Neural progenitor cell (in vitro differentiated cells): ENCODE data around the gene LRP1B. TPM values are rescaled to one million over a fixed set of nuclear protein-coding genes. Genes with fewer than 3 reads are reported as not detected.
"Not testable (repeated sequence)": the region's sequence is repeated elsewhere in the genome, so short reads cannot be mapped to it uniquely, and the experiment has no call there.

Source experiments
- DNase-seq: peaks from one replicate; pipeline ENCODE4 v3.0.0-alpha.2; 2016; ENCODE audit warnings: low spot score
- H2AFZ ChIP-seq: fragments of 200-600 bp; sonication (generic); replicated peaks from 2 replicates; pipeline ENCODE4 v1.6.1; 2016; ENCODE audit warnings: antibody characterized with exemption
- H3F3A ChIP-seq: fragments of 200-600 bp; sonication (generic); 2 replicates; pipeline ENCODE4 v1.6.1; 2016; ENCODE audit warnings: antibody characterized with exemption, low read depth
- H3K27ac ChIP-seq: fragments of 200-600 bp; sonication (generic); 2 replicates; pipeline ENCODE4 v1.5.1; 2016; ENCODE audit warnings: mild to moderate bottlenecking
- H3K27me3 ChIP-seq: fragments of 200-600 bp; sonication (generic); 2 replicates; pipeline ENCODE4 v1.6.1; 2016; ENCODE audit warnings: mild to moderate bottlenecking, moderate library complexity
- H3K36me3 ChIP-seq: fragments of 200-600 bp; sonication (generic); 2 replicates; pipeline ENCODE4 v1.5.1; 2016
- H3K4me1 ChIP-seq: fragments of 200-600 bp; sonication (generic); 2 replicates; pipeline ENCODE4 v1.6.1; 2016; ENCODE audit warnings: mixed run types
- H3K4me2 ChIP-seq: fragments of 200-600 bp; sonication (generic); 2 replicates; pipeline ENCODE4 v1.6.1; 2016
- H3K4me3 ChIP-seq: fragments of 200-600 bp; sonication (generic); 2 replicates; pipeline ENCODE4 v1.5.1; 2016
- H3K79me2 ChIP-seq: fragments of 200-600 bp; sonication (generic); 2 replicates; pipeline ENCODE4 v1.6.1; 2016; ENCODE audit warnings: low read depth
- H3K9ac ChIP-seq: fragments of 200-600 bp; sonication (generic); 2 replicates; pipeline ENCODE4 v1.6.1; 2016
- H3K9me3 ChIP-seq: fragments of 200-600 bp; sonication (generic); 2 replicates; pipeline ENCODE4 v1.5.1; 2016; ENCODE audit warnings: low read depth
- H4K20me1 ChIP-seq: fragments of 200-600 bp; sonication (generic); 2 replicates; pipeline ENCODE4 v1.6.1; 2016; ENCODE audit warnings: low read depth
- H3K27ac Mint-ChIP-seq: 3 replicates; pipeline ENCODE4 v1.8.0; 2021; ENCODE audit warnings: mixed read lengths
- H3K27me3 Mint-ChIP-seq: 2 replicates; pipeline ENCODE4 v1.8.0; 2022; ENCODE audit warnings: low read depth, mild to moderate bottlenecking, inconsistent platforms, moderate library complexity, mixed read lengths; ENCODE audit not compliant: insufficient read depth
- H3K36me3 Mint-ChIP-seq: 3 replicates; pipeline ENCODE4 v1.8.0; 2021; ENCODE audit warnings: mixed read lengths
- H3K4me1 Mint-ChIP-seq: 3 replicates; pipeline ENCODE4 v1.8.0; 2021; ENCODE audit warnings: mixed read lengths
- H3K4me3 Mint-ChIP-seq: 3 replicates; pipeline ENCODE4 v1.8.0; 2021; ENCODE audit warnings: mild to moderate bottlenecking, moderate library complexity, mixed read lengths
- H3K9me3 Mint-ChIP-seq: 3 replicates; pipeline ENCODE4 v1.8.0; 2020; ENCODE audit warnings: mixed read lengths
- CTCF ChIP-seq: fragments of 200-600 bp; sonication (generic); IDR thresholded peaks from 2 replicates; pipeline ENCODE4 v1.5.1; 2017; ENCODE audit warnings: antibody characterized with exemption, mild to moderate bottlenecking
- EZH2 ChIP-seq: fragments of 200-600 bp; sonication (generic); IDR thresholded peaks from 2 replicates; pipeline ENCODE4 v1.6.1; 2017; ENCODE audit warnings: antibody characterized with exemption, mild to moderate bottlenecking, moderate library complexity
- EZH2phosphoT487 ChIP-seq: fragments of 200-600 bp; sonication (generic); IDR thresholded peaks from 2 replicates; pipeline ENCODE4 v1.6.1; 2017; ENCODE audit warnings: antibody characterized with exemption
- total RNA-seq: library from RNA; depleted of rRNA; stranded (reverse); fragments of >200 nt; gene quantifications from 2 replicates; pipeline ENCODE4 v1.2.3, GENCODE V29; 2015; ENCODE audit warnings: low replicate concordance

Gene LRP1B
- total RNA-seq, 1 donor from 2014 or later: not detected

DNA sequence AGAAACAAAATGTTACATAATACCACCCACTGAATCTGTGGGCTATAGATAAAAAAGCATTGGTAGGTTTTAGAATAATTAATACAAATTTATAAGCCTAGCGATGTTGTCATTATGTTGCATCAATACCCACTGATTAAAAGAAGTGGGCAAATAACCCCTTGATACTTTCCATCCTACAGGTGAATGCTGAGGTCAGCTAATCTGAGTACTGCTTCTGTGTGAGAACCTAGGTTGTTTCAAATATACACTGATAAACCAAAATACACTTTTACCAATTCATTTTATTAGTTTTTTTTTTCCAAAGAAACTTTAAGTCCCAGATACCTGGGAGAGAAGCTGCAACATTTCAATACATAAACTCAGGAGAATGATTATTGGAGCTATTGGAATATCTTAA, 948.6 kb downstream of the LRP1B start:
- Mint-ChIP-seq H3K9me3 (no peaks in the 10 kb centered on the region), H3K27ac (no peak overlapping the region), H3K4me3 (no peak overlapping the region), H3K27me3 (peaks cover 2% of the 10 kb centered on the region), H3K36me3 (no peaks in the 10 kb centered on the region), H3K4me1 (peaks cover 5% of the 10 kb centered on the region)
- no peak for DNase-seq
- Histone ChIP-seq H2AFZ (no peak overlapping the region), H3K9me3 (no peaks in the 10 kb centered on the region), H3K4me2 (no peak overlapping the region), H3K36me3 (no peaks in the 10 kb centered on the region), H3K4me3 (no peak overlapping the region), H4K20me1 (no peaks in the 10 kb centered on the region), H3K9ac (no peak overlapping the region), H3K79me2 (no peaks in the 10 kb centered on the region), H3F3A (no peaks in the 10 kb centered on the region), H3K27me3 (no peaks in the 10 kb centered on the region), H3K27ac (no peak overlapping the region), H3K4me1 (no peaks in the 10 kb centered on the region)
- no peak for TF ChIP-seq EZH2
- TF ChIP-seq CTCF: no peak
- no peak for TF ChIP-seq EZH2phosphoT487

DNA sequence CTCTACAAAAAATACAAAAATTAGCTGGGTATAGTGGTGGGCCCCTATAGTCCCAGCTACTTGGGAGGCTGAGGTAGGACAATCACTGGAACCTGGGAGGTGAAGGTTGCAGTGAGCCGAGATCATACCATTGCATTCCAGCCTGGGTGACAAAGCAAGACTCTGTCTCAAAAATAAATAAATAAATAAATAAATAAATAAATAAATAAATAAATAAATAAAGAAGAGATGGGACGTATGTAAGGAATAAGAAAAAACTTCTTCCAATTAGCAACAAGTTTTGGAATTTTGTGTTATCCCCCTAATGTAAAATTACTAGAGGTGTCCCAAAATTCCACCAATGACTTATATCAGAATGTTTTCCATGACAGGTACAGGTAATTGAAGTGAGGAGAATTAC, 961.7 kb downstream of the LRP1B start:
- not testable (repeated sequence) for H3K27me3 Mint-ChIP-seq, H3K4me1 ChIP-seq, H3K4me3 ChIP-seq, DNase-seq, H3K4me3 Mint-ChIP-seq, H3K36me3 Mint-ChIP-seq, H4K20me1 ChIP-seq, H3K79me2 ChIP-seq, H3K4me2 ChIP-seq, H3K9me3 Mint-ChIP-seq, H3K27me3 ChIP-seq, H2AFZ ChIP-seq, H3K27ac ChIP-seq, H3K9me3 ChIP-seq, H3K4me1 Mint-ChIP-seq, H3K27ac Mint-ChIP-seq, H3K36me3 ChIP-seq, H3F3A ChIP-seq, H3K9ac ChIP-seq

DNA sequence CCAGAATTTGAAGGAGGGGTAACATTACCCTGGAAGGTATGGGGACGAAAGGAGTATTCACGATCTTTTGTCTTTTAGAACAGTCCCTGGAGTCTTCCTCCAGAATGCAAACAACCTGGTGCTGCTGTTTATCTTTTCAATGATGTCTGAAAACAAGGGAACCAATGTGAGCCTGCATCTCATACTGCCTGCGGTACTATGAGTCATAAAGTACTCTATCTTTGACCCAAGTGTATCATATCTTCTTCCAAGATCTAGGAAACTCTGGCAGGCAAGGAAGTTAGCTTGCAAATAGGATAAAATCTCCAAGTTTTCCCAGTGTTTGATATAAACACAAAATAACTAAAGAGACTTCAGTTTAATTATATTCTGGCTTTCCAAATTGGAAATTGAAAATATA, 968.5 kb downstream of the LRP1B start:
- Histone ChIP-seq H3F3A (no peaks in the 10 kb centered on the region), H4K20me1 (no peaks in the 10 kb centered on the region), H3K4me2 (no peak overlapping the region), H3K36me3 (no peaks in the 10 kb centered on the region), H3K4me1 (no peaks in the 10 kb centered on the region), H2AFZ (no peak overlapping the region), H3K27ac (no peak overlapping the region), H3K9ac (no peak overlapping the region), H3K79me2 (no peaks in the 10 kb centered on the region), H3K27me3 (no peaks in the 10 kb centered on the region), H3K4me3 (no peak overlapping the region), H3K9me3 (no peaks in the 10 kb centered on the region)
- Mint-ChIP-seq H3K9me3 (no peaks in the 10 kb centered on the region), H3K27me3 (no peaks in the 10 kb centered on the region), H3K4me3 (no peak overlapping the region), H3K27ac (no peak overlapping the region), H3K36me3 (no peaks in the 10 kb centered on the region), H3K4me1 (no peaks in the 10 kb centered on the region)
- no peak for DNase-seq
- no peak for TF ChIP-seq CTCF
- no peak for TF ChIP-seq EZH2phosphoT487
- no peak for TF ChIP-seq EZH2

GRCh38 chr2:141151611-141152286, 979.1 kb downstream of the LRP1B start:
- Histone ChIP-seq H3K79me2 (no peaks in the 10 kb centered on the region), H3K27ac (no peak overlapping the region), H3K9me3 (no peaks in the 10 kb centered on the region), H3K27me3 (no peaks in the 10 kb centered on the region), H4K20me1 (no peaks in the 10 kb centered on the region), H3K9ac (no peak overlapping the region), H3K4me1 (no peaks in the 10 kb centered on the region), H3K36me3 (no peaks in the 10 kb centered on the region), H2AFZ (no peak overlapping the region), H3F3A (no peaks in the 10 kb centered on the region), H3K4me2 (no peak overlapping the region), H3K4me3 (no peak overlapping the region)
- no peak overlapping the region for H3K4me3 Mint-ChIP-seq
- H3K36me3 Mint-ChIP-seq: no peaks in the 10 kb centered on the region
- no peak for TF ChIP-seq EZH2phosphoT487
- TF ChIP-seq CTCF: no peak
- TF ChIP-seq EZH2: no peak
- peaks cover 3% of the 10 kb centered on the region for H3K27me3 Mint-ChIP-seq
- H3K4me1 Mint-ChIP-seq: no peaks in the 10 kb centered on the region
- DNase-seq: no peak
- no peaks in the 10 kb centered on the region for H3K9me3 Mint-ChIP-seq
- no peak overlapping the region for H3K27ac Mint-ChIP-seq
